ENCODE measurements around the gene SUN1.
"Not testable (repeated sequence)": the region's sequence is repeated elsewhere in the genome, so short reads cannot be mapped to it uniquely, and the experiment has no call there.

SUN1 gene

DNA sequence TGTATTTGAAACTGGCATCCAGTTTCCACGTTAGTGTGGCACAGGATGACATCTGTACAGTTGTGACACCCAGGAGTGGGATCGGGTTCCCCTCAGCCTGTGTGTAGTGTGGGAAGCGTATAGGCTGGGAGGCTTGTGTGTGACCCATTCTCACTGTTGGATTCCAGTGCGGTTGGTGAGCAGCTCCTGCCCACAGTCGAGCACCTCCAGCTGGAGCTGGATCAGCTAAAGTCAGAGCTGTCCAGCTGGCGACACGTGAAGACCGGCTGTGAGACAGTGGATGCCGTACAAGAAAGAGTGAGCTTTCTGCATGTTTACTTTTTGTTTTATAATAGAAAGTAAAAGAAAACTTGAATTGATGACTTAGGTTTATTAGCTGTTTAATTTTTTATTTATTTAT lies 25.4 kb downstream of the SUN1 start:
- DNase-seq = no peak

DNA sequence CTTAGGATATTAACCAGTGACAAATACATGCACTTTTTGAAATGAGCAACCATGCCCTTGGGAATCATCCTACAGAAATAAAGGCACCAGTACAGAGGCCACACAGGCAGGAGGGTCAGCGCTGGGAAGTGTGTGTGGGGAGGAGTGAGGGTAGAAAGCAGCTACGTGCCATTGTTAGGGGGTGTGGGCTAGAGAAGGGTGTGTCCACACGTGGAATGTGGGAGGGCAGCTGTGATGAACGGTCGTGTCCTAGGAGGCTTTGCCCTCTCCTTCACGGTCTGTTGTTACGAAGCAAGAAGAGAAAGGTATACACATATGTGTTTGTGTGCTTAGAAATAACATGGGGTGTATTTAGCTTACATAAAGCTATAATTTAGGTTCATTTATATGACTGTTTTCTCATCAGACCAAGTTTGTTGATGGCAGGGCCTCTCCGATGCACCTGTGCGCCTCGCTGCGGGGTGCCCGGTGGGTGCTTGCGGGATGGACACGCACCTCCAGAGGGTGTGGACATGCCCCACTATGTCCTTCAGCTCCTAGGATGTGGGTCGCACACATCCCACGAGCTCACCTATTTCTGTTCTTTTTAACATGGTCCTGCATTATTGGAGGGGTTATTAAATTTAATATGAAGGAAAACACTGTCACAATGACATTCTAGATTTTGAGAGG lies 27.2 kb downstream of the SUN1 start:
- DNase-seq = no peak

- DNase-seq = peak; percentile 73
Observed at GRCh38 chr7:860149-860548, 27.9 kb downstream of the SUN1 start.

GRCh38 chr7:861222-861621 lies 28.9 kb downstream of the SUN1 start:
- DNase-seq = no peak

DNA sequence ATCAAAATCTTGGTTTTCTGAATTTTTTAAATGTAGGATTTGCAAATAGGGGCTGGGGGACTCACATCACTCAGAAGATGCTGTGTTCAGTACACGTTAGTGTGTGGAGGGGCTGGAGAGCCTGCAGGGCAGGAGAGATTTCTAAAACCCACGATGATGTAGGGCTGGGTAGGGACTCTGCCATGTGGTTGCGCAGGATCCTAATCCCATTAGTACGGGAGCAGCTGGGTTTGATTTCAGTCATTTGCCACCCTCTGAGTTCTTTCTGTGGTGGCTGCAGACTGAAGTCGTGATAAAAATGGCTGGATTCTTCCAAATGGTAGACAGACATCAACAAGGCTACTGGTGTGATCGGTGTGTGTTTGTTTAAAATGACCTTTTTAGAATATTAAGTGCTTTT lies 29.9 kb downstream of the SUN1 start:
- DNase-seq = no peak

DNA sequence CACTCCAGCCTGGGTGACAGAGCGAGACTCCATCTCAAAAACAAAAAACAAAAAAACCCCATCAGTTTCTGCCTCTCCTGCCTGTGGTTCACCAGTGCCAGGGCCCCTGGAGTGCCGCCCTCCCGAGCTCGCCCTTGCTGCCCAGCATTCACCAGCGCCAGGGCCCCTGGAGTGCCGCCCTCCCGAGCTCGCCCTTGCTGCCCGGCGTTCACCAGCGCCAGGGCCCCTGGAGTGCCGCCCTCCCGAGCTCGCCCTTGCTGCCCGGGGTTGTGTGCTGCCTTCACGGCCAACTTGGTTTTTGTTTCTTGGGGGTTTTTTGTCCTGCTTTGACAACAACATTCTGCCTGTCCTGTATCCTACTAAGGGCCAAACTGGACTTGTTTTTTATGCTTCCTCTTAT lies 30.8 kb downstream of the SUN1 start:
- DNase-seq = no peak

- DNase-seq = no peak
Observed at GRCh38 chr7:865921-866320, 33.6 kb downstream of the SUN1 start.

- no peak for DNase-seq
Observed at GRCh38 chr7:867001-867405, 34.7 kb downstream of the SUN1 start.

- peak; percentile 45 for DNase-seq
Observed at GRCh38 chr7:867406-868188, 35.3 kb downstream of the SUN1 start.

DNA sequence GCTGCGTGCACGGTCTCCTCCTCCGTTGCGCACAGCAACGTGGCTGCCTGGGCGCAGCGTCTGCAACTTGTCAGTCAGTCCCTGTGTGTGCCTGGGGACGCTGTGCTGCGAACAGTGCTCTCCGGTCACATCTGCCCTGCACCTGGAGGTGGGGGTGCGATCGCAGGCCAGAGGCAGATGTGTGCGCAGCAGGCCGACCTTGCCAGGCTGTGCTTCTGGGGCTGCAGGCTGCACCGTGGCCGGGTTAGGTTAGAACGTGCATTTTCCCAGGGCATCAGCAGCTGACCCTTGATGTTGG lies 35.9 kb downstream of the SUN1 start:
- no peak for DNase-seq

DNA sequence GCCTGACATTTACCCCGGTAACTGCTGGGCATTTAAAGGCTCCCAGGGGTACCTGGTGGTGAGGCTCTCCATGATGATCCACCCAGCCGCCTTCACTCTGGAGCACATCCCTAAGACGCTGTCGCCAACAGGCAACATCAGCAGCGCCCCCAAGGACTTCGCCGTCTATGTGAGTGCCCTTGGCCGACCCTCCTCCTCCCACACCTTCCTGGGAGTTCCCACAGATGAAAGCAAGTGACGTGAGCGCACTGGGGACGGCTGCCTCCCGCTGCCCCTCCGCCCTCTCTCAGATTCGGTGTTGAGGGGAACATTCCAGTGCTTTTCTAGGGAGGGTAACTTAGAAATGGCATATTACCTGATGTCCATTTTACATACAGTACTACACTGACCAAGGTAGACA lies 37.1 kb downstream of the SUN1 start:
- DNase-seq = no peak

- no peak for DNase-seq
Observed at GRCh38 chr7:871900-872537, 39.7 kb downstream of the SUN1 start.

- not testable (repeated sequence) for DNase-seq
Observed at GRCh38 chr7:872685-873084, 40.4 kb downstream of the SUN1 start.

DNA sequence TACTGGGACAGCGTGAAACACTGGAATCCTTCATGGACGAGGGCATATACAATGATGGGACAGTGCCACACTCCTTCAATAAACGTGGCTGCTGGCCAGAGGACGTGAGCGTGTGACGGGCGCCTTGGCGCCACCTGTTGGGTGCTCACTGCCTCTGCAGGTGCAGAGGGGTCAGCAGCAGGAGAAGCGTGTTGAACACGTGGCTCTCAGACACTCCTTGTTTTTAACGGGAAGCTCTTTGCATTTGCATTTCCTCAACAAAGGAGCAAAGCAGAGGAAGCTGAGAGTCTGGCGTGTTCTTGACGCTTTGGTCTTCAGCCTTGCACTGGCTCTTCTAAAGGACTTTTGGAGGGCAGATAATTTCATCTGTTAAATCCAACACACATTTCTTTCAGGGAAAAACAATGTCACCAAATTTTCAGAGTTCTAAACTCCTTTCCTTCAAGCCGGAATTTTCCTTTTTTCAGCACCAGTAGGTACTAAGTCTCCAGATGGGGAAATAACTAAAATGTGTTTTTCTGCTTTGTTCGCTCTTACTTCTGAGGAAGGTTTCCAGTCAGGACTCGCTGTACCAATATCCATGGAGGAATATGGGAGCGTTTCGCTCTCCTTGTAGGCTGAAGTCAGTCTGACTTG lies 41.2 kb downstream of the SUN1 start:
- peak; percentile 89 for DNase-seq

GRCh38 chr7:874031-874749 lies 41.9 kb downstream of the SUN1 start:
- DNase-seq = no peak

GRCh38 chr7:875051-875450 lies 42.8 kb downstream of the SUN1 start:
- DNase-seq = no peak

DNA sequence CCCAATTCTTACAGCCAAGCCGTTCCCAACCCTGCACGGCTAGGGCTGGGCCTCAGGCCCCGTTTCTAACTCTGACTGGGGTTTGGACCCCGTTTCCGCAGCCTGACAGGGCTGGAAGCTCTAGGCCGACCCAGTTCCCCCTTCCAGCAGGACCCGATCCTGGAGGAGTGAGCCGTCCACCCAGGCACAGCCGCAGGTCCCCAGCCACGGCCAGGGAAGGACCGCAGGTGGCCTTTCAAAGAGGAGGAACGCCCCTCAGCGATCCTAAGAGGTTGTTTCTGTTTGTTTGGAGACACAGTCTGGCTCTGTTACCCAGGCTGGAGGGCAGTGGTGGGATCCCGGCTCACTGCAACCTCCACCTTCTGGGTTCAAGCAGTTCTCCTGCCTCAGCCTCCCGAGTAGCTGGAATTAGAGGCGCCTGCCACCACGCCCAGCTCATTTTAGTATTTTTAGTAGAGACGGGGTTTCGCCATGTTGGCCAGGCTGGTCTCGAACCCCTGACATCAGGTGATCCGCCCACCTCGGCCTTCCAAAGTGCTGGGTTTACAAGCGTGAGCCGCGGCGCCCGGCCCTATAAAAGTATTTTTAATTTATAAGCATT lies 43.3 kb downstream of the SUN1 start:
- DNase-seq = no peak

DNA sequence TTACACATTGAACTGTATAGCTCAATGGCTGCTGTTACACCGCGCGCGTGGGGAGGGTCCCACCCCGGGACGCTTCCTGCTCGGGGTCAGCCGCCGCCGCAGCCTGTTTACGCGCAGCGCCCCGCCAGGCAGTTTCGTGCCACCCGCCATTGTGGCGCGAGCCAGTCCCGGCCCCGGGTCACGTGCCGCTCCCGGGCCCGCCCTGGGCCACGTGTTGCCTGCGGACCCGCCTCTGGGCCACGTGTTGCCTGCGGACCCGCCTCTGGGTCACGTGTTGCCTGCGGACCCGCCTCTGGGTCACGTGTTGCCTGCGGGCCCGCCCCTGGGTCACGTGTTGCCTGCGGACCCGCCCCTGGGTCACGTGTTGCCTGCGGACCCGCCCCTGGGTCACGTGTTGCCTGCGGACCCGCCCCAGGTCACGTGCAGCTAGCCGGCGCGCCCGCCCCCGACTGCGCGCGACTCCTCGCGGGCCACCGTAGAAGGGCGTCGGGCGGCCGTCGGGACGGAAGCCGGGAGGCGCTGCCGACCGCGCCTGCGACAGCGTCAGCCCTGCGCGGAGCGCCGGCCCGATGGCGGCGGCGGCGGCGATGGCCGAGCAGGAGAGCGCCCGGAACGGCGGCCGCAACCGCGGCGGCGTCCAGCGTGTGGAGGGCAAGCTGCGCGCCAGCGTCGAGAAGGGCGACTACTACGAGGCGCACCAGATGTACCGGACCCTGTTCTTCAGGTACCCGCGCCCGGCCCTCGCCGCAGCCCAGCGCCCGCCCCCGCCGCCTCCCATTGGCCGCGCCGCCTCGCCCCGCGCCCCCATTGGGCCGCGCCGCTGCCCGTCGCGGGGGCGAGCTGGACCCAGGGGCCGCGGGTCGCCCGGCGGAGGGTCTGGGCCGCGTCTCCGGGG lies 44.0 kb downstream of the SUN1 start, which contains the start of gene GET4:
Gene GET4 (plus strand): TSS at position 478 of the 895 bp plus-strand sequence. CDS start 92 bp downstream, at position 570.
- DNase-seq = peak; percentile 97

GRCh38 chr7:876972-877311 lies 44.7 kb downstream of the SUN1 start:
- DNase-seq = no peak

DNA sequence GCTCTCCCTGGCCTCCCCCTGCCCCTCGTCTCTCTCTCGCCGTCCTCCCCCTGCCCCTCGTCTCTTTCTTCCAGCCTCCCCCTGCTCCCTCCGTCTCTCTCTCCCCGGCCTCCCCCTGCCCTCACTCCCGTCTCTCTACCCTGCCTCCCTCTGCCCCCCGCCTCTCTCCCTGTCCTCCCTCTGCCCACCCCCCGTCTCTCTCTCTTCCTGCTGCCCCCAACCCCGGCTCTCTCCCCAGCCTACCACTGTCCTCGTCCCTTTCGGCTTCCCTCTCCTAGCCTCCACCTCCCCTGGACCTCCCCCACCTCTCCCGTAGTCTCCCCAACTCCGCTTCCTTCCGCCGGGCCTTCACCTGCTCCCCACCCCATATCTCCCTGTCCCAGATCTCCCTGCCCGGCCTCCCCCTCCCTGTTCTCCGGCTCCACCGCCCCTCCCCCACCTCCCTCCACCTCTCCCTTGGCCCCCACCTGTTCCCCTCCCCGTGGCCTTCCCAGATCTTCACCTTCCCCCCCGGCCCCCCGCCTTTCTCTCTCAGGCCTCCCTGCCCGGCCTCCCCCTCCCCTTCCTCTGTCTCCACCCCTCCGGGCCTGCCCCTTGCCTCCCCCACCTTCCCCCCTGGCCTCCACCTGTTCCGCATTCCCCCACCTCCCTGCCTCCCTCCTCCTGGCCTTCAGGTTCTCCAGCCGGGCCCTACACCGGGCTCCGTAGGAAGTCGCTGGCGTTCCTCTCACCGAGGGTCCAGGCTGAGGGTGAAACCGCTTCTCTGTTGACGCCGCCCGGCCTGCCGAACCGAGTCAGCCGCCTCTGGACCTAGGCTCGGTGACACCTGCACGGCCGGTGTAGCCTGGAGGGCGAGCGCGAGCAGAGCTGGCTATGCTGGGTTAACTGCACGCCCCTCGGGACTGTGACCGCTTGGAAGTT lies 45.3 kb downstream of the SUN1 start:
- peak; percentile 77 for DNase-seq

DNA sequence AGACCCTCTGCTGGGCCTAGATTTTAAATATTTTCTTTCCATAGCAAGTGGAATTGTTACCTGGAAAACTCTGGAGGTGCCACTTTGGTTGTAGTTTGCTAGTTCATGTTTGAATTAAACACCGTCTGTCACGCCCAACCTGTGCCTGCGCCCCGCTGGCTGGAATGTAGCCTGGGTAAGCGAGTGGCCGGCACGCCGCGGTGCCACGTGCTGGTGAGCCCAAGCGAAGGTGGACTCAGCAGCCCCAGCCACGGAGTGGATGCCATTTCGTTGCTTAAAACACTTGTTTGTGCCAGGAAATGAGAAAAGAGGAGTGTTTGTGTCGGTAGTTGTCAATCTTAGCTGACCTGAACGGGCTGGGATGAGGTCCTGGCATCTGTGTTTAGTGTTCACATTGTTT lies 46.8 kb downstream of the SUN1 start:
- DNase-seq = no peak
